Bronchial epithelial cell (primary cell): ENCODE data around the gene LRIT2. TPM values are rescaled to one million over a fixed set of nuclear protein-coding genes. Genes with fewer than 3 reads are reported as not detected.
A peak's percentile ranks its signal among the peaks of the same experiment; 100 is the strongest.

Experiments used
- DNase-seq: peaks from one replicate; pipeline ENCODE4 v3.0.0-alpha.2; 2010; ENCODE audit warnings: low read depth
- FAIRE-seq: peaks from 2 replicates; lab custom pipeline; 2011; peaks lifted over from hg19 to GRCh38; lab: Jason Lieb, UNC
- H3K27me3 ChIP-seq: 2 replicates; pipeline ENCODE4 v1.5.1; 2011; ENCODE audit warnings: low read length; ENCODE audit not compliant: control insufficient read depth, insufficient read depth
- H3K36me3 ChIP-seq: 2 replicates; pipeline ENCODE4 v1.5.1; 2011; ENCODE audit warnings: low read length; ENCODE audit not compliant: control insufficient read depth, insufficient read depth
- H3K4me3 ChIP-seq: 2 replicates; pipeline ENCODE4 v1.5.1; 2011; ENCODE audit warnings: mild to moderate bottlenecking, low read depth, low read length, control low read depth
- CTCF ChIP-seq: IDR thresholded peaks from 2 replicates; pipeline ENCODE4 v1.5.1; 2011; ENCODE audit warnings: mild to moderate bottlenecking, moderate library complexity, low read length, control low read depth, inconsistent platforms; ENCODE audit not compliant: insufficient read depth, severe bottlenecking
- total RNA-seq: library from RNA; depleted of rRNA; stranded (reverse); fragments of >200 nt; gene quantifications from 2 replicates; pipeline ENCODE4 v1.2.1, GENCODE V29; 2014

LRIT2 gene
- not detected in 2 replicates for total RNA-seq

GRCh38 chr10:84225427-84226173 is at the start of gene LRIT2:
Gene LRIT2 (minus strand): TSS chr10:84225544. CDS start chr10:84225520, 24 bp downstream.
- no peak for TF ChIP-seq CTCF

GRCh38 chr10:84270708-84271107 is 45.4 kb upstream of the LRIT2 start:
- FAIRE-seq, result no peak
- DNase-seq, result peak; percentile 17
- TF ChIP-seq CTCF, result no peak
- H3K4me3 ChIP-seq, result no peak overlapping the region
- H3K27me3 ChIP-seq, result no peaks in the 10 kb centered on the region
- no peaks in the 10 kb centered on the region for H3K36me3 ChIP-seq

More at GRCh38 chr10:84225427-84226173, at the start of gene LRIT2:
- H3K36me3 ChIP-seq, result no peaks in the 10 kb centered on the region
- no peak within 1 kb of the TSS for H3K4me3 ChIP-seq
- FAIRE-seq, result peak; percentile 80
- H3K27me3 ChIP-seq, result no peaks in the 10 kb centered on the region
- no peak for DNase-seq

- Histone ChIP-seq H3K27me3 (no peaks in the 10 kb centered on the region), H3K36me3 (no peaks in the 10 kb centered on the region), H3K4me3 (no peak overlapping the region)
- TF ChIP-seq CTCF, result no peak
- no peak for FAIRE-seq
- DNase-seq, result peak; percentile 80
Observed at GRCh38 chr10:84269773-84270172, 44.4 kb upstream of the LRIT2 start.

GRCh38 chr10:84269162-84269561 is 43.8 kb upstream of the LRIT2 start:
- H3K36me3 ChIP-seq, result no peaks in the 10 kb centered on the region
- no peak overlapping the region for H3K4me3 ChIP-seq
- FAIRE-seq (no peak), DNase-seq (no peak)
- no peak for TF ChIP-seq CTCF
- no peaks in the 10 kb centered on the region for H3K27me3 ChIP-seq

GRCh38 chr10:84267503-84268126 is 42.3 kb upstream of the LRIT2 start:
- FAIRE-seq (peak; percentile 18), DNase-seq (peak; percentile 72)
- Histone ChIP-seq H3K4me3 (no peak overlapping the region), H3K36me3 (no peaks in the 10 kb centered on the region), H3K27me3 (no peaks in the 10 kb centered on the region)
- peak; percentile 70 for TF ChIP-seq CTCF
